Right lobe of liver (tissue), 4 donors: ENCODE results near the gene C1GALT1.

Experiments
- POLR2A ChIP-seq: fragments of 450-650 bp; IDR thresholded peaks from one replicate; pipeline ENCODE4 v1.6.1; 2017; ENCODE audit warnings: antibody characterized with exemption, mild to moderate bottlenecking
- TF ChIP-seq, protein P1 (sequence below), 4 donors: fragments of 200-600 bp in 3 of 4; fragments of 450-650 bp in 1 of 4; IDR thresholded peaks; one replicate each; pipeline versions ENCODE4 v1.5.1 to v1.8.0; 2016 to 2022; ENCODE audit warnings: antibody characterized with exemption in 4 of 4, mild to moderate bottlenecking in 2 of 4
- donor health status: DM: no; HTN: no; CAD: no.
- donor health status: DM: no; HTN: no; CAD: no.
- donor health status: DM: no; HTN: yes; CAD: no.

DNA sequence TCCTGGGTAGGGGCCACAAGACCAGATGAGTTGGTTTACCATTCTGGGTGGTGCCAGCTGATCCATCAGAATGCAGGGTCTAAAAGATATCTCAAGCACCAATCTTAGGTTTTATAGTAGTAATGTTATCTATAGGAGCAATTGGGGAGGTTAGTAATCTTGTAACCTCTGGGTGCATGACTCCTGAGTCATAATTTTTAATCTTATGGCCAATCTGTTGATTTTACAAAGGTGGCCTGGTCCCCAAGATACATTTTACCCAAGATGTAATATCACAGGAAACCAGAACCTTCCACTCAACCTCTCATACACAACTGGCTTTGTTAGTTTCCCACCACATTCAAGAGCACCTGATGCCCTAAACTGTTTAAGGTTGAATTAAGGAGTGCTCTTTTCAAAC lies 79.5 kb downstream of the C1GALT1 start:
- TF ChIP-seq, protein P1, sequence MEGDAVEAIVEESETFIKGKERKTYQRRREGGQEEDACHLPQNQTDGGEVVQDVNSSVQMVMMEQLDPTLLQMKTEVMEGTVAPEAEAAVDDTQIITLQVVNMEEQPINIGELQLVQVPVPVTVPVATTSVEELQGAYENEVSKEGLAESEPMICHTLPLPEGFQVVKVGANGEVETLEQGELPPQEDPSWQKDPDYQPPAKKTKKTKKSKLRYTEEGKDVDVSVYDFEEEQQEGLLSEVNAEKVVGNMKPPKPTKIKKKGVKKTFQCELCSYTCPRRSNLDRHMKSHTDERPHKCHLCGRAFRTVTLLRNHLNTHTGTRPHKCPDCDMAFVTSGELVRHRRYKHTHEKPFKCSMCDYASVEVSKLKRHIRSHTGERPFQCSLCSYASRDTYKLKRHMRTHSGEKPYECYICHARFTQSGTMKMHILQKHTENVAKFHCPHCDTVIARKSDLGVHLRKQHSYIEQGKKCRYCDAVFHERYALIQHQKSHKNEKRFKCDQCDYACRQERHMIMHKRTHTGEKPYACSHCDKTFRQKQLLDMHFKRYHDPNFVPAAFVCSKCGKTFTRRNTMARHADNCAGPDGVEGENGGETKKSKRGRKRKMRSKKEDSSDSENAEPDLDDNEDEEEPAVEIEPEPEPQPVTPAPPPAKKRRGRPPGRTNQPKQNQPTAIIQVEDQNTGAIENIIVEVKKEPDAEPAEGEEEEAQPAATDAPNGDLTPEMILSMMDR (IDR thresholded peaks at IDR 0.05), result no peak
- no peak for TF ChIP-seq POLR2A
